Measurements from ENCODE around the gene C16orf96.

DNA sequence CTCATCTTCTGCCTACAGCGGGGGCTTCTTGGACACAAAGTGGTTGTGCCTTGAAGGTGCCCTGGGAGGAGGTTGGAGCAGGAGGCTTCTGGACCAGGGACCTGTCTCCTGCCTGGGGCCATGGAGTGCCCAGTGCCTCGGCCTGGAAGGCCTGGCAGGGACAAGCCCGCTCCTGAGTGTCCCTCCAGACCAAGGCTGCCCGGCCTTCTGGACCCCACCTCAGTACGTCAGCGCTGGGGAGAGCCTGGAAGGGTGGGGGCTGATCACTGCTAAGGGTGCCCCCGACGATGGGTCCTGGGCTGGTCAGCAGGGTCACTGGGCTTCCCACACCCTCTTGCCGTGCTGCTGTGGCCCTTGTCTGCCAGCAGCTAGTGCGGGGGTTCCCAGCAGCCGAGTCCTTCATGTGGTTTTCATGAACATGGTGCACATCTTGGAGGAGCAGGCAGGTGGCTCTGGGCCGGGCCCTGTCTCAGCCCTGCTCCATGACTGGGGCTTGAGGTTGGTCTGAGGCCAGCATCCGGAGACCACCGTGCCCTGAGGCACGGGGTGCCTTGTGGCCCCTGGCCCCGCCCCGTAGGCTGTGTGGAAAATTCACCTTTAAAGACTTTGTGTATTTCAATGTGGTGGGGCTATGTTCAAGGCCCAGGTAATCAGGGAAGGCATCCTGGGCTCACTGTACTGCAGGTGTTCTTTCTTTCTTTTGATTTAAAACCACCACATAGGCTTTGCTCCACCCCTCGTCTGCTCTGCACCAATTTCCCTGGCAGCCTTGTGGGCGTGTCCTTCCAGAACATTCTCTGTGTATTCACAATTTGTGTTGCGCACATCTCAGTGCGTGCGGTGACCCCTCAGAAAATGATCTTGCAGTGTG is 90.9 kb downstream of the C16orf96 start:
- TF ChIP-seq, protein P1, sequence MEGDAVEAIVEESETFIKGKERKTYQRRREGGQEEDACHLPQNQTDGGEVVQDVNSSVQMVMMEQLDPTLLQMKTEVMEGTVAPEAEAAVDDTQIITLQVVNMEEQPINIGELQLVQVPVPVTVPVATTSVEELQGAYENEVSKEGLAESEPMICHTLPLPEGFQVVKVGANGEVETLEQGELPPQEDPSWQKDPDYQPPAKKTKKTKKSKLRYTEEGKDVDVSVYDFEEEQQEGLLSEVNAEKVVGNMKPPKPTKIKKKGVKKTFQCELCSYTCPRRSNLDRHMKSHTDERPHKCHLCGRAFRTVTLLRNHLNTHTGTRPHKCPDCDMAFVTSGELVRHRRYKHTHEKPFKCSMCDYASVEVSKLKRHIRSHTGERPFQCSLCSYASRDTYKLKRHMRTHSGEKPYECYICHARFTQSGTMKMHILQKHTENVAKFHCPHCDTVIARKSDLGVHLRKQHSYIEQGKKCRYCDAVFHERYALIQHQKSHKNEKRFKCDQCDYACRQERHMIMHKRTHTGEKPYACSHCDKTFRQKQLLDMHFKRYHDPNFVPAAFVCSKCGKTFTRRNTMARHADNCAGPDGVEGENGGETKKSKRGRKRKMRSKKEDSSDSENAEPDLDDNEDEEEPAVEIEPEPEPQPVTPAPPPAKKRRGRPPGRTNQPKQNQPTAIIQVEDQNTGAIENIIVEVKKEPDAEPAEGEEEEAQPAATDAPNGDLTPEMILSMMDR (IDR thresholded peaks at IDR 0.05), result no peak
- TF ChIP-seq POLR2A (IDR thresholded peaks at IDR 0.05), result no peak
